ENCODE measurements around the gene ZNF561.
"Not testable (repeated sequence)": the region's sequence is repeated elsewhere in the genome, so short reads cannot be mapped to it uniquely, and the experiment has no call there.

ZNF561 gene

GRCh38 chr19:9621156-9622037 lies at the start of gene ZNF561:
ZNF561 (minus strand) TSS chr19:9621232; CDS start chr19:9619456, 1,776 bp downstream.
- DNase-seq (ENCODE audit: low read depth in 3 of 3): peak; percentile 75 to 78 (median 76)

- no peak for DNase-seq (ENCODE audit: low read depth in 3 of 3)
These were observed 47.5 kb upstream of the ZNF561 start for GRCh38 chr19:9668544-9668943.

GRCh38 chr19:9667898-9668297 lies 46.9 kb upstream of the ZNF561 start:
- DNase-seq (ENCODE audit: low read depth in 3 of 3): no peak

GRCh38 chr19:9658769-9659168 lies 37.7 kb upstream of the ZNF561 start:
- no peak for DNase-seq (ENCODE audit: low read depth in 3 of 3)

- not testable (repeated sequence) for DNase-seq (ENCODE audit: low read depth in 3 of 3)
These were observed 32.1 kb upstream of the ZNF561 start for GRCh38 chr19:9653066-9653555.

- DNase-seq (ENCODE audit: low read depth in 3 of 3): not testable (repeated sequence)
These were observed 30.4 kb upstream of the ZNF561 start for GRCh38 chr19:9651464-9651863.

GRCh38 chr19:9650345-9650744 lies 29.3 kb upstream of the ZNF561 start:
- DNase-seq (ENCODE audit: low read depth in 3 of 3): no peak

GRCh38 chr19:9645472-9645871 lies 24.4 kb upstream of the ZNF561 start:
- no peak for DNase-seq (ENCODE audit: low read depth in 3 of 3)

- DNase-seq (ENCODE audit: low read depth in 3 of 3): no peak
These were observed 23.4 kb upstream of the ZNF561 start for GRCh38 chr19:9644472-9644871.

- no peak for DNase-seq (ENCODE audit: low read depth in 3 of 3)
These were observed 20.8 kb upstream of the ZNF561 start for GRCh38 chr19:9641810-9642209.

GRCh38 chr19:9640956-9641355 lies 19.9 kb upstream of the ZNF561 start:
- DNase-seq (ENCODE audit: low read depth in 3 of 3): no peak

- DNase-seq (ENCODE audit: low read depth in 3 of 3): no peak
These were observed 15.0 kb upstream of the ZNF561 start for GRCh38 chr19:9636018-9636417.

- no peak for DNase-seq (ENCODE audit: low read depth in 3 of 3)
These were observed 6.8 kb upstream of the ZNF561 start for GRCh38 chr19:9627856-9628255.

- no peak for DNase-seq (ENCODE audit: low read depth in 3 of 3)
These were observed 1.5 kb upstream of the ZNF561 start for GRCh38 chr19:9622531-9622930.

GRCh38 chr19:9620842-9621155 lies 233 bp downstream of the ZNF561 start:
- DNase-seq (ENCODE audit: low read depth in 3 of 3): no peak

- DNase-seq (ENCODE audit: low read depth in 3 of 3): no peak
These were observed 5.2 kb downstream of the ZNF561 start for GRCh38 chr19:9615844-9616243.

- no peak for DNase-seq (ENCODE audit: low read depth in 3 of 3)
These were observed 10.4 kb downstream of the ZNF561 start for GRCh38 chr19:9610484-9611113.

GRCh38 chr19:9608912-9609311 lies 12.1 kb downstream of the ZNF561 start:
- no peak for DNase-seq (ENCODE audit: low read depth in 3 of 3)

- DNase-seq (ENCODE audit: low read depth in 3 of 3): no peak
These were observed 24.0 kb downstream of the ZNF561 start for GRCh38 chr19:9597027-9597426.

- DNase-seq (ENCODE audit: low read depth in 3 of 3): peak; percentile 47 to 71 (median 61)
These were observed 34.3 kb downstream of the ZNF561 start for GRCh38 chr19:9586764-9587163.

GRCh38 chr19:9584073-9584833 lies 36.8 kb downstream of the ZNF561 start, which contains the start of gene ZNF121:
ZNF121 (minus strand) TSS chr19:9584504; CDS start chr19:9568097, 16,407 bp downstream.
- peak; percentile 63 to 68 (median 68) for DNase-seq (ENCODE audit: low read depth in 3 of 3)

GRCh38 chr19:9582081-9582725 lies 38.8 kb downstream of the ZNF561 start:
- not testable (repeated sequence) for DNase-seq (ENCODE audit: low read depth in 3 of 3)

All from stimulated activated CD4-positive, alpha-beta T cell treated with anti-CD3 and anti-CD28 coated beads, TNF-alpha, amount 100 ng/mL, for 4 hours (primary cell).